ENCODE measurements around the gene DAZAP1. TPM values are rescaled to one million over a fixed set of nuclear protein-coding genes. Genes with fewer than 3 reads are reported as not detected.

The DAZAP1 gene
- total RNA-seq, 1 experiment from 2014 or later, result 165 TPM

- H3K4me3 Mint-ChIP-seq (ENCODE audit: unreplicated experiment), result no peak overlapping the region
- BruUV-seq (replicated peaks), result no TSS peak
- H3K4me3 ChIP-seq (ENCODE audit: low read depth, low read length), result no peak overlapping the region
- ChIA-PET CTCF (no interaction called here), POLR2A (interaction anchor here (0.6 kb wide), 1 partner anchor 1795 kb away, joined by 5 read pairs; no protein-coding TSS in a partner anchor)
- no peak for DNase-seq
- H3K4me1 ChIP-seq, result no peaks in the 10 kb centered on the region
- no peaks in the 10 kb centered on the region; the same call in 1 of the 2 replicates for H3K36me3 ChIP-seq (ENCODE audit: control insufficient read depth, insufficient read depth, low read length)
- H3K9me3 ChIP-seq, result no peaks in the 10 kb centered on the region
- no peaks in the 10 kb centered on the region for H3K4me1 Mint-ChIP-seq (ENCODE audit: low read depth, unreplicated experiment)
- peaks cover 21% of the 10 kb centered on the region for H3K36me3 Mint-ChIP-seq (ENCODE audit: insufficient read depth, unreplicated experiment)
- TF ChIP-seq, protein P1, sequence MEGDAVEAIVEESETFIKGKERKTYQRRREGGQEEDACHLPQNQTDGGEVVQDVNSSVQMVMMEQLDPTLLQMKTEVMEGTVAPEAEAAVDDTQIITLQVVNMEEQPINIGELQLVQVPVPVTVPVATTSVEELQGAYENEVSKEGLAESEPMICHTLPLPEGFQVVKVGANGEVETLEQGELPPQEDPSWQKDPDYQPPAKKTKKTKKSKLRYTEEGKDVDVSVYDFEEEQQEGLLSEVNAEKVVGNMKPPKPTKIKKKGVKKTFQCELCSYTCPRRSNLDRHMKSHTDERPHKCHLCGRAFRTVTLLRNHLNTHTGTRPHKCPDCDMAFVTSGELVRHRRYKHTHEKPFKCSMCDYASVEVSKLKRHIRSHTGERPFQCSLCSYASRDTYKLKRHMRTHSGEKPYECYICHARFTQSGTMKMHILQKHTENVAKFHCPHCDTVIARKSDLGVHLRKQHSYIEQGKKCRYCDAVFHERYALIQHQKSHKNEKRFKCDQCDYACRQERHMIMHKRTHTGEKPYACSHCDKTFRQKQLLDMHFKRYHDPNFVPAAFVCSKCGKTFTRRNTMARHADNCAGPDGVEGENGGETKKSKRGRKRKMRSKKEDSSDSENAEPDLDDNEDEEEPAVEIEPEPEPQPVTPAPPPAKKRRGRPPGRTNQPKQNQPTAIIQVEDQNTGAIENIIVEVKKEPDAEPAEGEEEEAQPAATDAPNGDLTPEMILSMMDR (IDR thresholded peaks at IDR 0.05; ENCODE audit: insufficient read depth in 1 of 2, low read depth in 1 of 2, low read length in 1 of 2, severe bottlenecking in 1 of 2, unreplicated experiment in 1 of 2), result no peak
- H3K9me3 Mint-ChIP-seq (ENCODE audit: unreplicated experiment), result no peaks in the 10 kb centered on the region
- no peaks in the 10 kb centered on the region for H3K27me3 ChIP-seq (replicated peaks; ENCODE audit: control insufficient read depth, insufficient read depth, low read length)
- intact Hi-C loops (cut with micrococcal nuclease; ENCODE audit: unreplicated experiment), result no loop called here
- no peak overlapping the region for H3K27ac Mint-ChIP-seq (ENCODE audit: unreplicated experiment)
- H3K27me3 Mint-ChIP-seq (ENCODE audit: insufficient read depth, unreplicated experiment), result no peaks in the 10 kb centered on the region
Measured at GRCh38 chr19:1481224-1481892, 74.0 kb downstream of the DAZAP1 start.

GRCh38 chr19:1481893-1482360 lies 74.5 kb downstream of the DAZAP1 start:
- ChIA-PET POLR2A (no interaction called here), CTCF (no interaction called here)
- Histone ChIP-seq H3K9me3 (no peaks in the 10 kb centered on the region), H3K4me3 (ENCODE audit: low read depth, low read length) (no peak overlapping the region), H3K27me3 (replicated peaks; ENCODE audit: control insufficient read depth, insufficient read depth, low read length) (no peaks in the 10 kb centered on the region), H3K4me1 (no peaks in the 10 kb centered on the region), H3K36me3 (ENCODE audit: control insufficient read depth, insufficient read depth, low read length) (no peaks in the 10 kb centered on the region)
- intact Hi-C loops (cut with micrococcal nuclease; ENCODE audit: unreplicated experiment), result no loop called here
- no peak overlapping the region for H3K4me3 Mint-ChIP-seq (ENCODE audit: unreplicated experiment)
- H3K4me1 Mint-ChIP-seq (ENCODE audit: low read depth, unreplicated experiment), result no peaks in the 10 kb centered on the region
- no peak for DNase-seq
- no TSS peak for BruUV-seq (replicated peaks)
- no peak overlapping the region for H3K27ac Mint-ChIP-seq (ENCODE audit: unreplicated experiment)
- no peaks in the 10 kb centered on the region for H3K27me3 Mint-ChIP-seq (ENCODE audit: insufficient read depth, unreplicated experiment)
- H3K9me3 Mint-ChIP-seq (ENCODE audit: unreplicated experiment), result no peaks in the 10 kb centered on the region
- TF ChIP-seq, protein P1 (IDR thresholded peaks at IDR 0.05; ENCODE audit: insufficient read depth in 1 of 2, low read depth in 1 of 2, low read length in 1 of 2, severe bottlenecking in 1 of 2, unreplicated experiment in 1 of 2), result no peak
- H3K36me3 Mint-ChIP-seq (ENCODE audit: insufficient read depth, unreplicated experiment), result peaks cover 21% of the 10 kb centered on the region

DNA sequence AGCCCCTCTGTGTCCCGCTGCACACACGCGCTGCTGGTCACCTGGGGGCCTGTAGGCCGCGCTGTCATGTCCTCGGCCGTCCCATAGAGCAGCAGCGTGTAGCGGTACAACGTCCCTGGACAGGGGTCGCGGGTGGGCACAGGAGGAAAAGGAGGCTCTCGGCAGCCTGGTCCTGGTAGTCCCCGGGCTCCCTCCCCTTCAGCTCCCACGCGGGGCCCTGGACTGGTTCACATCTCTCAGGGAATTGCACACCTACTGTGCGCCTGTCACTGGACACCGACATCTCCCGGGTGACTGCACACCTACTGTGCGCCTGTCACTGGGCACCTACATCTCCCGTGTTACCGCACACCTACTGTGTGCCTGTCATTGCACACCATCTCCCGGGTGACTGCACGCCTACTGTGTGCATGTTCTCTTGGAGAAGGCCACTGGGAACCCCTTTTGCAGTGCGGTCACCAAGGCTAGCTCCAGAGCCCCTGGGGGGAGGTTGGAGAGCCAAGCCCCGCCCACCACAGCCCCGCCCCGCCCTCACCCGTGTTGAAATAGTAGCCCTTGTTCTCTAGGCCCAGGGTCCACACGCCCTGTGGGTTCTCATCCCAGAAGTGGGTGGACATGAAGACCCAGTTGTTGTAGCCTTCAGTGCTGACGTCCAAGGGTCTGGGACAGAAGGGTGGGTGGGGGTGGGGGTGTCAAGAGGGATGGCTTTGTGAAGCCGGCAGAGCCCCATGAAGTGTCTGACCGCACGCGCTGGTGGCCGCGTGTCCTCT lies 75.2 kb downstream of the DAZAP1 start:
- ChIA-PET POLR2A (no interaction called here), CTCF (no interaction called here)
- Histone ChIP-seq H3K9me3 (no peaks in the 10 kb centered on the region), H3K36me3 (ENCODE audit: control insufficient read depth, insufficient read depth, low read length) (no peaks in the 10 kb centered on the region), H3K4me1 (no peaks in the 10 kb centered on the region), H3K27me3 (replicated peaks; ENCODE audit: control insufficient read depth, insufficient read depth, low read length) (no peaks in the 10 kb centered on the region), H3K4me3 (ENCODE audit: low read depth, low read length) (no peak overlapping the region)
- Mint-ChIP-seq H3K9me3 (ENCODE audit: unreplicated experiment) (no peaks in the 10 kb centered on the region), H3K27ac (ENCODE audit: unreplicated experiment) (no peak overlapping the region), H3K36me3 (ENCODE audit: insufficient read depth, unreplicated experiment) (peaks cover 21% of the 10 kb centered on the region), H3K4me3 (ENCODE audit: unreplicated experiment) (no peak overlapping the region), H3K4me1 (ENCODE audit: low read depth, unreplicated experiment) (no peaks in the 10 kb centered on the region), H3K27me3 (ENCODE audit: insufficient read depth, unreplicated experiment) (no peaks in the 10 kb centered on the region)
- intact Hi-C loops (cut with micrococcal nuclease; ENCODE audit: unreplicated experiment), result no loop called here
- DNase-seq, result no peak
- no TSS peak for BruUV-seq (replicated peaks)
- TF ChIP-seq, protein P1 (IDR thresholded peaks at IDR 0.05; ENCODE audit: insufficient read depth in 1 of 2, low read depth in 1 of 2, low read length in 1 of 2, severe bottlenecking in 1 of 2, unreplicated experiment in 1 of 2), result no peak

Data from Caco-2 (cell line).